ENCODE measurements around the gene C10orf67. TPM values are rescaled to one million over a fixed set of nuclear protein-coding genes. Genes with fewer than 3 reads are reported as not detected.
A peak's percentile ranks its signal among the peaks of the same experiment; 100 is the strongest.

Gene C10orf67
- total RNA-seq, 2 donors from 2014 or later, result 0.39 to 0.84 TPM

DNA sequence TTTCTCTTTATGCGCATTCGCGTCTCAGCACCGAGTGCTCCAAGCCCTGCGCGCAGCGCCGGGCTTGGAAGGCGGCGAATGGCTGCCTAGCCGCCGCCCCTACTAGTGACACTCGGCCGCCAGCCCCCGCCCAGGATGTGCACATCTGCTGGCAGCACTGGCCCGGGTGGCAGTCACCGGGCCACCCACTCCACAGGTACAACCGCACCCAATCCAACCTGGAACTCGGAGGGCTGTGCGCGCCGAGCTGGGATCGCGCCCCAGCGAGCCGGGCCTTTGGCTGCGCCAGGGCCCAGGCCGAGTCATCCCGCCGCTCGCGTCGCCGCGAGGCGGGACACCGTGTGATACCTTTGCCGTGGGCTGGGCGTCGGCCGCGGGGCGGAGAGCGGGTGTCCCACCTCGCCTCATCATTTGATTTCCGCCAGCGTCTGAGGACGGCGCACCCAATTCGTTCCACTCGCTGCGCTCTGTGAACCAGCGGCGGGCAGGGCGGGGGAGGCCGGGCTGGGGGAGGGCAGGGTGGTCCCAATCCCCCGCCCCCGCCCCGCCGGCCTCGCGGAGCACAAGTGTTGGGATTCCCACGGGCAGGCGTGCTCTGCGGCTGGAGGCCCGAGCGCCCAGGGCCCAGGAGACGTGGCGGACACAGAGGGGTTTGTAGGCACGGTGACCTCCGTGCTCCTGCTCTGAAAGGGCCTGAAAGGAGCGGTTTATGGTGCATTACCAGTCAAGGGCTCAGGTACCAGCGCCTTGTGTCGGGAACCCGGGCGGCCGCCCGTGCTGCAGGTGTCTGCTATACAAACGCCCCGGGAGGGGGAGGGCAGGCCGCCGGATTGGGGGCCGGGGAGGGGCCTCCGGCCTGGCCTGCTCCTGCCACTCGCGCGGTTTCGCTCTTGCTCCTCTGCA, 170.3 kb downstream of the C10orf67 start:
- ATAC-seq (replicated peaks in 1 of 2) (no peak), DNase-seq (no peak)
- peaks cover 8% of the 10 kb centered on the region for H3K4me1 Mint-ChIP-seq (ENCODE audit: low read depth)
- H3K4me3 Mint-ChIP-seq, result peak overlapping the region; percentile 45 to 48
- no peaks in the 10 kb centered on the region for H3K9me3 Mint-ChIP-seq
- H3K27me3 Mint-ChIP-seq (ENCODE audit: low read depth), result peaks cover 74% of the 10 kb centered on the region
- H3K27ac Mint-ChIP-seq, result no peak overlapping the region
- no peaks in the 10 kb centered on the region for H3K36me3 Mint-ChIP-seq (ENCODE audit: insufficient read depth in 2 of 2)

DNA sequence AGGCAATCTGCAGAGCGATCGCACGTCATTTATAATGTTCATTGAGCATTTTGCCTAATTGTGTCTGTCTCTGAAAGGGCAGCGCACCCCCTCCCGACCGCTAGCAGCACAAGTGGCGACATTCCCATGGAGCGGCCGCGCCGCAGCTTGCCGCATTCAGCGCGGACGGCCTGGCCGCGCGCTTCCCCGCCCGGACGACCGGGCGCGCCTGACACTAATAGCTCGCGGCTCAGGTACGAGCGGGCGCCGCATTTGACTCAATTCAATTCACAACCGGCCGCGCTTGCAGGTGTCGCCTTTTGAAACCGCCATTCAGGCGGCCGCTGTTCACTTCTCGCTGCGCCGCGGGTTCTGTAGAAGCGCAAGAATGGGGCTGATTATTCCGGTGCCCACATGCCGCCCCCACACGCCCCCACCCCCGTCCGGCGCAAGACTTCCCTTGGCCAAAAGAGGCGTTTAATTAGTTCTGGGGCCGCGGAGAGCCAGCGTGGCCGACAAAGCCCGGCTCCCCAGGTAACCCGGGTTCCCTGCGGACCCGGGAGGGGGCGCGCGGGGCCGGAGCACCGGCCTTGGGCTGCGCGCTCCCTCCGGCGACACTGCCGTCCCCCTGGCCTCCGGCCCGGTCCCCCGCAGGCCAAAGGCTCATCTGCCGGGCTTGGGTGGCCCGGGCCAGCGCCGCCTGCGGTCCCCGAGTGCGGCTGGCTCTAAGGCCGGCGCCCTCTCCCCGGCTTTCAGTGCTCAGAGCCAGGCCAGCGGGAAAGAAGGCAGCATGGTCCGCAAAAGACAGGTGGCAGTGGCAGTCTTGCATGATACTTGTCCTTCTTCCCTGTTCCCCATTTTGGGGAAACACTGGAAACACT, 171.2 kb downstream of the C10orf67 start:
- peaks cover 8% of the 10 kb centered on the region for H3K4me1 Mint-ChIP-seq (ENCODE audit: low read depth)
- no peak for DNase-seq
- peak overlapping the region; percentile 45 to 48 for H3K4me3 Mint-ChIP-seq
- no peak overlapping the region for H3K27ac Mint-ChIP-seq
- no peak for ATAC-seq (replicated peaks in 1 of 2)
- peaks cover 67% of the 10 kb centered on the region for H3K27me3 Mint-ChIP-seq (ENCODE audit: low read depth)
- H3K36me3 Mint-ChIP-seq (ENCODE audit: insufficient read depth in 2 of 2), result no peaks in the 10 kb centered on the region
- H3K9me3 Mint-ChIP-seq, result no peaks in the 10 kb centered on the region

DNA sequence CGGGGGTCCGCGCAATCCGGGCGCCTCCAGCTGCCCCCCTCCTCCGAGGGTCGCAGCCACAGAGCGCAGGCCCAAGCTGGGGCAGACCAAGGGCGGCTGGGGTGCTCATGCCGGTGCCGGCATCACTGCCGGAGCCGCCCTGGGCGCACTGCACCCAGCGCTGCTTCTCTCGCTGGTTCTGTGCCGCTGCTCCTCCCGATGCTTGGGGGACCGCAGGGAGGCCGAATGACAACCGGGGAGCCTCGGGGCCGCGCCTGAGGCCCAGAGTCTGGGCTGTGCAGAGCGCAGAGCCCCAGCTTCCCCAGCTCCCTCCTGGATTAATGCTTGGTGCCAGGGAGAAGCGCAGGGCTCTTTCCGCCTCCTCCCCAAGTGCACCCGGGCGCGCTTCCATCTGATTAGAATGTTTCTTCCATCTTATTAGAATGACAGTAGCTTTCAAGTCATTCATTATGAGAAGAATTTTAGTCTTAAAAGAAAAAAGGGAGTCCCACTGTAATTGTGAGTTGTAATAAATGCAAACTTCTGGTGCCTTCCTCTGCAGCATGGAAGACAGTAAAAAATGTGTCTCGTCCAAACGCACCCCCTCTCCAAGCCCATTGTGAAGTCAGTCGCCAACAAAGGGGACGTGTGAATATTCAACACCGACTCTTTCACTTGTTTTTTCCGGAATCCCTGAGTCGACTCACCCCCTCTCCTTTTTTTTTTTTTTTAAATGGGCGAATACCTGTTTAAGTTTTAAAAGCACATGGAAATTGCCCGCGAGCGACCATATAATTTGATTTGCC, 172.0 kb downstream of the C10orf67 start:
- Mint-ChIP-seq H3K4me3 (peak overlapping the region; percentile 17 to 44), H3K27ac (no peak overlapping the region), H3K36me3 (ENCODE audit: insufficient read depth in 2 of 2) (no peaks in the 10 kb centered on the region), H3K4me1 (ENCODE audit: low read depth) (peaks cover 8% of the 10 kb centered on the region), H3K9me3 (no peaks in the 10 kb centered on the region), H3K27me3 (ENCODE audit: low read depth) (peaks cover 66% of the 10 kb centered on the region)
- no peak for DNase-seq
- no peak for ATAC-seq (replicated peaks in 1 of 2)

DNA sequence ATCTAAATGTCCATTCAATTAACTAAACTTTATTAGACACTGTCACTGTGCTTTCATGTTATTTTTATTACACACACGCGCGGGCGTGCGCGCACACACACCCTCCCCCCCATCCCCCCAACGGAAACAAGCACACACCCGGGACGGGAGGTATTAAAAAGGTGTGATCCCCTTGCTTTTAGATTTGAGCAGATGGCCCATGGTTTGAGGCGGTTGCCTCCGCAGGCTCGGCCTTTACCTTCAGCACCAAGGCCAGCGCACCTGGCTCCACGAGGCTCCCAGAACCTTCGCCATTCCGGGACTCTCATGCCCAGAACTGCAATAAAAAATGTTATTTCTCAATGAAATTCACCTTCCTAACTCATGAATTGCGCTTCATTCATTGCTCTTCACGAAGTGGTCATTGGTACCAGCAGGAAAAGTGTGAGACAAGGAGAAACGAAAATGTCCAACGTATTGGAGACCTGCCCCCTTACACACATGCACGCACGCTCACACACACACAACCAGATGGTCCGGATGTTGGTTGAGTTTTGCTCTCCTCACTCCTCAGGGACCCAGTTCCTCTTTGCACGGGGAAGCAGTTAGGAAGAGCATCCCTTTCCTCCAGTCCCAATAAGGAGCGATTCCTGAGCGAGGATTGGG, 173.2 kb downstream of the C10orf67 start:
- peaks cover 66% of the 10 kb centered on the region for H3K27me3 Mint-ChIP-seq (ENCODE audit: low read depth)
- H3K9me3 Mint-ChIP-seq, result no peaks in the 10 kb centered on the region
- H3K4me3 Mint-ChIP-seq, result no peak overlapping the region
- ATAC-seq (replicated peaks in 1 of 2) (no peak), DNase-seq (no peak)
- no peak overlapping the region for H3K27ac Mint-ChIP-seq
- no peaks in the 10 kb centered on the region for H3K36me3 Mint-ChIP-seq (ENCODE audit: insufficient read depth in 2 of 2)
- peaks cover 8% of the 10 kb centered on the region for H3K4me1 Mint-ChIP-seq (ENCODE audit: low read depth)

DNA sequence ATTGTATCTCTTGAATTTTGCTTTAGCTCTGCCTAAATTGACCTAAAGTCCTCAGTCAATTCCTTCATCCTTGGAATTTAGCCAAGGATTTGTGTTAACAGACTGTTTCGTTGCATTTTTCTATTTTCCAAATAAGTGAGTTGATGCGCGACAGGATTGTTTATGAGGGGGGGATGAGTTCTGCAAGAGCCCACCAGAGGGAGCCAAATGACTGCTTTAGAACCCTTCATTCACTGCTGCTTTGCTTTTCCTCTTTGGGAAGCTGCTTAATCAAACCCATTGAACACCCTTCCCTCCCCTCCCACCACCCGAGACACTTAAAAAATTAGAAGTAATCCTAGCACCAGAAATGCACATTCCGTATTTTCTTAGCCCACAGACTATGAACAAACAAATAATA, 186.2 kb downstream of the C10orf67 start:
- Mint-ChIP-seq H3K27me3 (ENCODE audit: low read depth) (peaks cover 40% of the 10 kb centered on the region), H3K9me3 (no peaks in the 10 kb centered on the region), H3K4me1 (ENCODE audit: low read depth) (peaks cover 13% of the 10 kb centered on the region), H3K4me3 (no peak overlapping the region), H3K27ac (no peak overlapping the region), H3K36me3 (ENCODE audit: insufficient read depth in 2 of 2) (no peaks in the 10 kb centered on the region)
- ATAC-seq (replicated peaks in 1 of 2) (peak; percentile 62 to 65), DNase-seq (peak; percentile 32 to 48)

DNA sequence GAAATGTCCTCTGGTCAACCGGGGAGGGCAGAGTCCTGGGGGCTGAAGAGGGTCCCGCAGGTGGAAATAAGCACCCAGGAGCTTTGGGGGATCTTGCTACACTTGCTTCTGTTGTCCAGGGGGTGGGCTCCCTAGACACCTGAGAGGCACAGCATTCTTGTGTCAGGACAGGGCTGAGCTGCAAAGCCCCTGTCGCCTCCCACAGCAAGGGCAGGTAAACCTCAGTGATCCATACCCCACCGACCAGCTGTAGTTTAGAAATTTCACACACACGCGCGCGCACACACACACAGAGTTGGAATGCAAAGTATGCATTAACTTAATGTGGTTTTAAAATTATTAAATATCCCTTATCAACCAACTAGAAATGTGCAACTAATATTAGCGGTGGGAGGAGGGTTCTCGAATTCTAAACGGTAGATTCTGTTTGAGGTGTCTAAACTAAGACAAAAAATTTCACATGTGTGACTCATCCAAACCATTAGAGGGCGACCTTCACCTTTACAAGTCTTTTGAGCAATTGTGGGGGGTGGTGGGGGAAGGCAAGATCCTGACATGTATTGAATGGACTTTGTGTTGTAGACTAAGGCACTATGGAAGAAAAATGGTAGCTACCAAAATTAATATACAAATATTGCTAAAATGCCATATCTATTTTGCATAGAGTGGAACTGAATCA, 186.8 kb downstream of the C10orf67 start:
- ATAC-seq (replicated peaks in 1 of 2) (peak; percentile 35 to 49), DNase-seq (no peak)
- Mint-ChIP-seq H3K4me1 (ENCODE audit: low read depth) (peaks cover 13% of the 10 kb centered on the region), H3K27me3 (ENCODE audit: low read depth) (peaks cover 40% of the 10 kb centered on the region), H3K36me3 (ENCODE audit: insufficient read depth in 2 of 2) (no peaks in the 10 kb centered on the region), H3K27ac (no peak overlapping the region), H3K9me3 (no peaks in the 10 kb centered on the region), H3K4me3 (peak overlapping the region in 1 of 2 donors; percentile 24)

DNA sequence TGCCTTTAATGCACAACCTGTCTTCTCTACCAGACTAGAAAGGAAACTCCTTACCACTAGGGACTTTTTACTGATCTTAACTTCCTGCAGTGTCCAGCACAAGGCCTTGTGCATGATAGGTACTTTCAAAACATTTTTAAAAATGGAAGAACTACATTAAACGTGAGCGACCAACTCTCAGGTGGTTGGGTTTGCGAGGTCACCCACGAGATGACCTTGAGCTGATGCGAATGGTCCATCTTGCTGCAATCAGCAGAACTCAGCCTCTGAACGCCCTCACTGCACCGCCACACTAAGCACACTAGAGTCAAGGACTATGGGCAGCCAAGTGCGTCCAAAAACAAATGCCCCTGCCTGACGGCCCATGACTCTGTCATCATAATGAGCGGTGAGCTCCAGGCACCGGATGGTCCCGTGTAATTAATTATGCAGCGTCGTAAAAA, 187.3 kb downstream of the C10orf67 start:
- DNase-seq, result no peak
- peaks cover 13% of the 10 kb centered on the region for H3K4me1 Mint-ChIP-seq (ENCODE audit: low read depth)
- H3K27me3 Mint-ChIP-seq (ENCODE audit: low read depth), result peaks cover 40% of the 10 kb centered on the region
- no peak overlapping the region for H3K4me3 Mint-ChIP-seq
- H3K27ac Mint-ChIP-seq, result no peak overlapping the region
- H3K36me3 Mint-ChIP-seq (ENCODE audit: insufficient read depth in 2 of 2), result no peaks in the 10 kb centered on the region
- H3K9me3 Mint-ChIP-seq, result no peaks in the 10 kb centered on the region
- ATAC-seq (replicated peaks in 1 of 2), result no peak

DNA sequence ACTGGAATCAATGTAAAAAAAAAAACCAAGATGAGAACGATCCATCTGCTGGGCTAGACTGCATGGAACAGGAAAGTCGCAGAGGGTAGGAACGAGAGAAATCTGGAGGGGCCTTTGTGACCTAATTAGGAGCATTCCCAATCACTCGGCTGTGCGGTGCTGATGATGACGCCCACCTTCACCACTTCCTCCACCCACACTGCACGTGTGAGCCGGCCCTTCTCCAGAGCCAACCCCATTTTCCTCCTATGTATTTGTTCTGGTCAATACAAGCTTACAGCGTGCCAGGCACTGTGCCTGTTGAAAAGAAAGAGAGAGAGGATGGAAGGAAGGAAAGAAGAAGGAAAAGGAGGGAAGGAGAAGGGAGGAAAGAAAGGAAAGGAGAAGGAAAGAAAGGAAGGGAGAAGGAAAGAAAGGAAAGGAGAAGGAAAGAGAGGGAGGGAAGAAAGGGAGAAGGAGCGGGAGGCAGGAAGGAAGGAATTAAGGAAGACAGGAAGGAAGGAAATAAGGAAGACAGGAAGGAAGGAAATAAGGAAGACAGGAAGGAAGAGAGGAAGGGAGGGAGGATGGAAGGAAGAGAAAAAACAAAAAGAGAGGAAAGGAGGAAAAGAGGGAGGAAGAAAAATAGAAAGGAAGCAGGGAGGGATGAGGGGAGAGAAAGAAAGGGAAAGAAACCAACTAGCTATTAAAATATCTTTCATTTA, 188.0 kb downstream of the C10orf67 start:
- Mint-ChIP-seq H3K4me1 (ENCODE audit: low read depth) (peaks cover 13% of the 10 kb centered on the region), H3K4me3 (no peak overlapping the region), H3K36me3 (ENCODE audit: insufficient read depth in 2 of 2) (no peaks in the 10 kb centered on the region), H3K27me3 (ENCODE audit: low read depth) (peaks cover 40% of the 10 kb centered on the region), H3K9me3 (no peaks in the 10 kb centered on the region), H3K27ac (no peak overlapping the region)
- DNase-seq (no peak), ATAC-seq (replicated peaks in 1 of 2) (no peak)

DNA sequence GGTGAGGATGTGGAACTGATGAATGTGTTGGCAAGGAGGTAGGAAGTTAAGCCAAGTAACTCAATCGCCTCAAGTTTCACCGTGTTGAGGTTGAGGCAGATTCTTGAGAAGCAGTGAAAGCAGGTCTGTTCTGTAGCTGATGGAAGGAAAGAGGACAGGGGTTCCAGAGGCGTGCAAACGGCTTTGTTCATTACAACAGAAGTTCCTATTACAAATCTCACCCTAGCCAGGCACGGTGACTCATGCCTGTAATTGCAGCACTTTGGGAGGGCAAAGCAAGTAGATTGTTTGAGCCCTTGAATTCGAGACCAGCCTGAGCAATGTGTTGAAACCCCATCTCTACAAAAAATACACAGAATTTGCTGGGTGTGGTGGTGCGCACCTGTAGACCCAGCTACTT, 189.4 kb downstream of the C10orf67 start:
- Mint-ChIP-seq H3K27ac (no peak overlapping the region), H3K4me1 (ENCODE audit: low read depth) (peaks cover 13% of the 10 kb centered on the region), H3K36me3 (ENCODE audit: insufficient read depth in 2 of 2) (no peaks in the 10 kb centered on the region), H3K27me3 (ENCODE audit: low read depth) (peaks cover 29% of the 10 kb centered on the region), H3K9me3 (no peaks in the 10 kb centered on the region), H3K4me3 (no peak overlapping the region)
- no peak for DNase-seq
- ATAC-seq (replicated peaks in 1 of 2), result no peak
